Mucosa of descending colon (tissue), 3 donors: ENCODE results near the gene ALDH1A1. TPM values are rescaled to one million over a fixed set of nuclear protein-coding genes. Genes with fewer than 3 reads are reported as not detected.

ENCODE experiments used
- ATAC-seq: fragments of 200-7000 bp; cut with Tn5 transposase; one replicate; pipeline ENCODE4 v1.9.1; 2020; ENCODE audit warnings: mild to moderate bottlenecking, moderate library complexity
- DNase-seq, 3 donors: peaks; one replicate each; pipeline ENCODE4 v3.0.0-alpha.2; 2020
- H3K36me3 ChIP-seq: fragments of 200-600 bp; one replicate; pipeline ENCODE4 v1.8.0; 2021; ENCODE audit warnings: low read depth, mild to moderate bottlenecking
- H3K4me1 ChIP-seq: fragments of 200-600 bp; one replicate; pipeline ENCODE4 v1.8.0; 2021; ENCODE audit warnings: low read depth, mild to moderate bottlenecking
- H3K4me3 ChIP-seq: fragments of 200-600 bp; one replicate; pipeline ENCODE4 v1.8.0; 2021; ENCODE audit warnings: mild to moderate bottlenecking
- H3K9me3 ChIP-seq: fragments of 200-600 bp; one replicate; pipeline ENCODE4 v1.8.0; 2021; ENCODE audit warnings: mild to moderate bottlenecking
- CTCF ChIP-seq: fragments of 200-600 bp; IDR thresholded peaks from one replicate; pipeline ENCODE4 v1.8.0; 2022; ENCODE audit warnings: antibody characterized with exemption, mild to moderate bottlenecking
- intact Hi-C, 2 donors: fragments of 100-400 bp; cut with DNase I in 1 of 2; cut with micrococcal nuclease in 1 of 2; formaldehyde crosslinking; loops; one replicate each; pipeline versions ENCODE4 v1.11.0 to v1.11.1; 2022; cut with DNase I, micrococcal nuclease
- total RNA-seq, 3 donors: library from RNA; stranded (reverse); fragmentation: NEBNext Ultra II Directional in 2 of 3; extraction: Animal tissue kit (Norgen Biotek cat#: 25700) in 2 of 3; gene quantifications; one replicate each; pipeline versions ENCODE4 v1.2.1 to v1.2.4, GENCODE V29; 2021 to 2023
- donor health status: DM: no; HTN: no; CAD: no; lungs with moderate emphysema.
- donor health status: DM: no; HTN: no; CAD: no.
- donor health status: DM: no; HTN: yes; CAD: no.

The ALDH1A1 gene
- total RNA-seq, 3 donors from 2014 or later: 72.9 to 173 (median 84.1) TPM

DNA sequence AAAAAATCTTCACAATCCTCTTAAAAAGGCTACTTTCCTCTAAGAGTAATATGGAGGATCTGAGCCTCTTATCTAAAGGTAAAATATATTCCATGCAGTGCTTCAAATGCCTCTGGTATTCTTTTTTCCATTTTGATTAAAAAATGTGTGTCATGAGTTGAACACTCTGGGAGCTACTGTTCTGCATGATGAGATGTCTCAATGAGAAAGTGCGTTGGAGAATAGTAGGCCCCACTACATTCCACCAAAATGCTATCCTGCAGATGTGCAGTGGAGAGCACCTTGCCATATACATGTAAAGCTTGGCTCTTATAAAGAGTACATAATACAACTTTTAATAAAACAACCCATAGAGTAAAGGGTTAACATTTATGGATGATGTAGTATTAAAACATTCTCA is 26.3 kb downstream of the ALDH1A1 start:
- ATAC-seq: no peak
- no peak for DNase-seq
- intact Hi-C loops: no loop called here
- Histone ChIP-seq H3K9me3 (no peaks in the 10 kb centered on the region), H3K4me3 (no peak overlapping the region), H3K4me1 (no peaks in the 10 kb centered on the region), H3K36me3 (no peaks in the 10 kb centered on the region)
- TF ChIP-seq CTCF: no peak

GRCh38 chr9:72925891-72926290 is 27.0 kb downstream of the ALDH1A1 start:
- intact Hi-C loops: no loop called here
- DNase-seq (no peak), ATAC-seq (no peak)
- H3K4me1 ChIP-seq: no peaks in the 10 kb centered on the region
- H3K9me3 ChIP-seq: no peaks in the 10 kb centered on the region
- no peak for TF ChIP-seq CTCF
- H3K4me3 ChIP-seq: no peak overlapping the region
- H3K36me3 ChIP-seq: no peaks in the 10 kb centered on the region

GRCh38 chr9:72925126-72925789 is 27.6 kb downstream of the ALDH1A1 start:
- no peaks in the 10 kb centered on the region for H3K36me3 ChIP-seq
- DNase-seq (no peak), ATAC-seq (peak; percentile 50)
- no peaks in the 10 kb centered on the region for H3K9me3 ChIP-seq
- no peak overlapping the region for H3K4me3 ChIP-seq
- H3K4me1 ChIP-seq: no peaks in the 10 kb centered on the region
- no peak for TF ChIP-seq CTCF
- intact Hi-C loops: no loop called here

DNA sequence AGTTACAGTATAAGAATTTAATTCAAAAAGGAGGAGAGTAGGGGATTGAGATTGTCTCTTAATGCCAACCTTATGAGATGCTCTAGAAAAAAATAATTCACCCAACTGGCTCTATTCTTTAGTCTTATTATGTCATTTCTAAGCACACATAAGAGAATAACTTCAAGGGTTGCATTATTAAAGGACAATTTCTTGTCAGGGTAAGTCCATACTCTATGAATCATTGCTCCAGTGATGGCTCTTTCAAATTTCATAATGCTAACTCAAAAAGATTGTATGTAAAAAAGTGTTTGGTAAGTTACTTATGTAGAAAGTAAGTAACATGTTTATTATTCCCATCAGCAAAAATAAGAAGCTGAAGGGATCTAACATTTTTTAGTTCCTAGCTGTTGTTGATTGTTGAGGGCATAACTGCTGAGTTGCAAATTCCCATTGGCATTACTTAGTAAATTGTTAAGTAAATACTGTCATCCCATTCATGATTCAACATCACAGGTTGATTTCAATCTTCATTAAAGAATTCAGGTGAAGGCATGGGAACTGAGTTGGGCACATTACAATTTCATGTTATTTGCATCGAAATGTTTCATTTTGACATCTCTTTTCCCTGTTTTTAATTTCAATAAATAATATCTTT is 28.6 kb downstream of the ALDH1A1 start:
- no peak for TF ChIP-seq CTCF
- H3K36me3 ChIP-seq: no peaks in the 10 kb centered on the region
- H3K4me3 ChIP-seq: no peak overlapping the region
- H3K4me1 ChIP-seq: no peaks in the 10 kb centered on the region
- intact Hi-C loops: no loop called here
- no peaks in the 10 kb centered on the region for H3K9me3 ChIP-seq
- no peak for DNase-seq
- no peak for ATAC-seq

GRCh38 chr9:72923077-72923476 is 29.8 kb downstream of the ALDH1A1 start:
- Histone ChIP-seq H3K4me3 (no peak overlapping the region), H3K4me1 (no peaks in the 10 kb centered on the region), H3K36me3 (no peaks in the 10 kb centered on the region), H3K9me3 (no peaks in the 10 kb centered on the region)
- DNase-seq (no peak), ATAC-seq (no peak)
- TF ChIP-seq CTCF: no peak
- intact Hi-C loops: no loop called here
